Breast epithelium (tissue), 3 donors: ENCODE data around the gene BACH2.

Experiments used
- POLR2A ChIP-seq: fragments of 450-650 bp; IDR thresholded peaks from one replicate; pipeline ENCODE4 v1.6.1; 2016; ENCODE audit warnings: antibody characterized with exemption, mild to moderate bottlenecking, moderate library complexity
- TF ChIP-seq, protein P1 (sequence below), 3 donors: fragments of 450-650 bp; IDR thresholded peaks; one replicate each; pipeline ENCODE4 v1.5.1; 2016 to 2017; ENCODE audit warnings: antibody characterized with exemption in 3 of 3, mild to moderate bottlenecking in 3 of 3, moderate library complexity in 3 of 3

DNA sequence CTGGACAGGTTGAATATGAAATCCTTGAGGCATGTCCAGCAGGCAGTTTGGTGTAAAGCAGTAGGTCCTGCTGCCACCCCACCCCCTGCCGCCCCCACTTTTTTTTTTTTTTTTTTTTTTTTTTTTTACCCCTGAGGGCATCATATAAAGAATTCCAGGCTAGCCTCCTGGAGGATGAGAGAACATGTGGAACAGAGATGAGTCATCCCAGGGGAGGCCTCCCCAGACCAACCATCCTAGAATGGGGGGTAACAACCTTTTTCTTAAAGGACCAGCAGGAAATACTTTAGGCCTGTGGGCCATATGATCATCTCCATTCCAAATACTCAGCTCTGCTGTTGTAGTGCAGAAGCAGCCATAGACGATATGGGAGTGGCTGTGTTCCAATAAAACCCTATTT, 231.5 kb downstream of the BACH2 start:
- TF ChIP-seq, protein P1, sequence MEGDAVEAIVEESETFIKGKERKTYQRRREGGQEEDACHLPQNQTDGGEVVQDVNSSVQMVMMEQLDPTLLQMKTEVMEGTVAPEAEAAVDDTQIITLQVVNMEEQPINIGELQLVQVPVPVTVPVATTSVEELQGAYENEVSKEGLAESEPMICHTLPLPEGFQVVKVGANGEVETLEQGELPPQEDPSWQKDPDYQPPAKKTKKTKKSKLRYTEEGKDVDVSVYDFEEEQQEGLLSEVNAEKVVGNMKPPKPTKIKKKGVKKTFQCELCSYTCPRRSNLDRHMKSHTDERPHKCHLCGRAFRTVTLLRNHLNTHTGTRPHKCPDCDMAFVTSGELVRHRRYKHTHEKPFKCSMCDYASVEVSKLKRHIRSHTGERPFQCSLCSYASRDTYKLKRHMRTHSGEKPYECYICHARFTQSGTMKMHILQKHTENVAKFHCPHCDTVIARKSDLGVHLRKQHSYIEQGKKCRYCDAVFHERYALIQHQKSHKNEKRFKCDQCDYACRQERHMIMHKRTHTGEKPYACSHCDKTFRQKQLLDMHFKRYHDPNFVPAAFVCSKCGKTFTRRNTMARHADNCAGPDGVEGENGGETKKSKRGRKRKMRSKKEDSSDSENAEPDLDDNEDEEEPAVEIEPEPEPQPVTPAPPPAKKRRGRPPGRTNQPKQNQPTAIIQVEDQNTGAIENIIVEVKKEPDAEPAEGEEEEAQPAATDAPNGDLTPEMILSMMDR (IDR thresholded peaks at IDR 0.05): no peak
- no peak for TF ChIP-seq POLR2A
